Gastroesophageal sphincter (tissue), 3 donors: ENCODE measurements around the gene ASIC2.

Source experiments
- EP300 ChIP-seq: sonication (generic); formaldehyde crosslinking; IDR thresholded peaks from one replicate; pipeline ENCODE4 v1.6.1; 2017; ENCODE audit warnings: antibody characterized with exemption, mild to moderate bottlenecking
- POLR2A ChIP-seq, 2 donors: fragments of 450-650 bp; IDR thresholded peaks; one replicate each; pipeline ENCODE4 v1.6.1; 2017; ENCODE audit warnings: antibody characterized with exemption in 2 of 2, mild to moderate bottlenecking in 2 of 2, moderate library complexity in 1 of 2
- POLR2AphosphoS5 ChIP-seq: sonication (generic); formaldehyde crosslinking; IDR thresholded peaks from one replicate; pipeline ENCODE4 v1.6.1; 2017; ENCODE audit warnings: antibody characterized with exemption
- TF ChIP-seq, protein P1 (sequence below), 4 experiments: fragments of 200-600 bp in 2 of 4; fragments of 450-650 bp in 2 of 4; sonication (generic) in 1 of 4; IDR thresholded peaks; one replicate each; pipeline ENCODE4 v1.5.1; 2017 to 2019; ENCODE audit warnings: antibody characterized with exemption in 4 of 4, mild to moderate bottlenecking in 2 of 4, moderate library complexity in 2 of 4

GRCh38 chr17:33151565-33151964, 141.5 kb downstream of the ASIC2 start:
- TF ChIP-seq, protein P1, sequence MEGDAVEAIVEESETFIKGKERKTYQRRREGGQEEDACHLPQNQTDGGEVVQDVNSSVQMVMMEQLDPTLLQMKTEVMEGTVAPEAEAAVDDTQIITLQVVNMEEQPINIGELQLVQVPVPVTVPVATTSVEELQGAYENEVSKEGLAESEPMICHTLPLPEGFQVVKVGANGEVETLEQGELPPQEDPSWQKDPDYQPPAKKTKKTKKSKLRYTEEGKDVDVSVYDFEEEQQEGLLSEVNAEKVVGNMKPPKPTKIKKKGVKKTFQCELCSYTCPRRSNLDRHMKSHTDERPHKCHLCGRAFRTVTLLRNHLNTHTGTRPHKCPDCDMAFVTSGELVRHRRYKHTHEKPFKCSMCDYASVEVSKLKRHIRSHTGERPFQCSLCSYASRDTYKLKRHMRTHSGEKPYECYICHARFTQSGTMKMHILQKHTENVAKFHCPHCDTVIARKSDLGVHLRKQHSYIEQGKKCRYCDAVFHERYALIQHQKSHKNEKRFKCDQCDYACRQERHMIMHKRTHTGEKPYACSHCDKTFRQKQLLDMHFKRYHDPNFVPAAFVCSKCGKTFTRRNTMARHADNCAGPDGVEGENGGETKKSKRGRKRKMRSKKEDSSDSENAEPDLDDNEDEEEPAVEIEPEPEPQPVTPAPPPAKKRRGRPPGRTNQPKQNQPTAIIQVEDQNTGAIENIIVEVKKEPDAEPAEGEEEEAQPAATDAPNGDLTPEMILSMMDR (IDR thresholded peaks at IDR 0.05) = no peak
- TF ChIP-seq POLR2A (IDR thresholded peaks at IDR 0.05) = no peak
- no peak for TF ChIP-seq POLR2AphosphoS5
- no peak for TF ChIP-seq EP300
